SHP77 treated with DMSO at 0.1 percent for 48 hours (cell line): Measurements from ENCODE around the gene UMAD1.

Experiments used
- DNase-seq: peaks from one replicate; lab custom pipeline; 2025; lab: John Stamatoyannopoulos, UW

UMAD1 gene

GRCh38 chr7:7922684-7923385, 282.3 kb downstream of the UMAD1 start:
- no peak for DNase-seq

DNA sequence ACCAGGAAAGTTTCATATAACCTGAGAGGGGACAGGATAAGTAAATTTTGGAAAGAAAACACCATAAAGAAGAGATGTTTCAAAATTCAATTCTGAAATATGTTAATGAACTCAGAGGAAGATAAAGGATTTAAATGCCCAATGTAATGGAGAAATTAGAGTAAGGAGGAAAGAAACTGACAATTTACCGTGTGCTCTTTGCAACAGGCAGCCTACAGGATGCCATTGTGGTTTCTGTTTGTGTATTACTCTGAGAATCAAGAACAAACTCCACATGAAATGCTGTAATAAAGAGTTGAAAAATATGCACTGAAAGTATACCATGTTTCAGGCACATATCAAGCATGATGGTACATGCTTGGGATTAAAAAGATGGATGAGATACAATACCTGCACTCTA, 283.3 kb downstream of the UMAD1 start:
- DNase-seq, result no peak

DNA sequence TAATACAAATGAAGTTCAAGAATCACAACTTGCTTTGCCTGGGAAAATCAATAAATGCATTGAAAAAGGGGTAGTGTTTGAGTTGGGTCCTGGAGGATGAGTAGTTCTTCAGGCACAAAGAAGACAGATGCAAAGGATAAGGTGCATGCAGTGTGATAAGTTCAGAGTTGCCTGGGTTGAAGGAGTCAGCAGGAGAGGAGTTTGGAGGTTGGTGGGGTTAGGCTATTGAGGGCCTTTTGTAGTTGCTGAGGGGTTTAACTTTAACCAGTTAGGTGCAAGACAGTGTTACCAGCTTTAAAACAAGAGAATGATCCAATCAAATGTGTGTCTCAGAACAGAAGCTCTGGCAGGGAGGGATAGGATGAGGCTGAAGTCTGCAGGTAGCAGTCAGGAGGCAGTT, 283.8 kb downstream of the UMAD1 start:
- no peak for DNase-seq
